Prostate gland (tissue), 2 donors: ENCODE data around the gene PHKB. TPM values are rescaled to one million over a fixed set of nuclear protein-coding genes. Genes with fewer than 3 reads are reported as not detected.

Source experiments
- DNase-seq: peaks from one replicate; pipeline ENCODE4 v3.0.0-alpha.2; 2019; ENCODE audit warnings: low spot score
- H3K27ac ChIP-seq, 2 donors: fragments of 200-600 bp; sonication (generic); 2 replicates each; pipeline ENCODE4 v1.5.1; 2017 to 2019
- H3K27me3 ChIP-seq: fragments of 200-600 bp; sonication (generic); replicated peaks from 2 replicates; pipeline ENCODE4 v1.5.1; 2019; ENCODE audit not compliant: insufficient read depth
- H3K36me3 ChIP-seq, 2 donors: fragments of 200-600 bp; sonication (generic); 1 replicate in 1 of 2; 2 replicates in 1 of 2; pipeline versions ENCODE4 v1.5.1 to v1.8.1; 2017 to 2019
- H3K4me1 ChIP-seq: fragments of 200-600 bp; sonication (generic); replicated peaks from 2 replicates; pipeline ENCODE4 v1.5.1; 2019
- H3K4me3 ChIP-seq, 2 donors: fragments of 200-600 bp; sonication (generic); 2 replicates each; pipeline ENCODE4 v1.5.1; 2017 to 2019
- H3K9me3 ChIP-seq: fragments of 200-600 bp; sonication (generic); 2 replicates; pipeline ENCODE4 v1.5.1; 2017
- POLR2A ChIP-seq: fragments of 450-650 bp; IDR thresholded peaks from one replicate; pipeline ENCODE4 v1.6.1; 2016; ENCODE audit warnings: antibody characterized with exemption, mild to moderate bottlenecking
- POLR2AphosphoS5 ChIP-seq: sonication (generic); formaldehyde crosslinking; IDR thresholded peaks from one replicate; pipeline ENCODE4 v1.6.1; 2017; ENCODE audit warnings: antibody characterized with exemption
- WGBS: methylation state at CpG from one replicate; pipeline ENCODE4 v1.1.5; 2018; 5-methylcytosine and 5-hydroxymethylcytosine counted together
- intact Hi-C: fragments of 100-400 bp; cut with DNase I; formaldehyde crosslinking; loops from one replicate; pipeline ENCODE4 v1.14.2; 2022
- total RNA-seq, 2 donors: library from RNA; depleted of rRNA; stranded (reverse); fragments of >200 nt; gene quantifications; one replicate each; pipeline ENCODE4 v1.1.0, GENCODE V29; 2016
- TF ChIP-seq, protein P1 (sequence below), 4 experiments: fragments of 200-600 bp in 2 of 4; fragments of 450-650 bp in 2 of 4; sonication (generic) in 2 of 4; IDR thresholded peaks; 1 replicate in 3 of 4; 2 replicates in 1 of 4; pipeline ENCODE4 v1.5.1; 2016 to 2019; ENCODE audit warnings: antibody characterized with exemption in 4 of 4, mild to moderate bottlenecking in 2 of 4, moderate library complexity in 2 of 4

Gene PHKB
- total RNA-seq, 2 donors from 2014 or later: 70.1 to 93.7 TPM

GRCh38 chr16:47503936-47504335 lies 42.8 kb downstream of the PHKB start:
- H3K36me3 ChIP-seq: peaks cover 0 to 5% of the 10 kb centered on the region in 2 donors
- H3K27ac ChIP-seq: no peak overlapping the region
- intact Hi-C loops: no loop called here
- no peak overlapping the region for H3K4me3 ChIP-seq
- 91% methylated on average over 1 of the region's 1 CpG for WGBS
- no peak for TF ChIP-seq POLR2A
- H3K9me3 ChIP-seq: no peaks in the 10 kb centered on the region
- no peak for DNase-seq
- no peaks in the 10 kb centered on the region for H3K27me3 ChIP-seq
- H3K4me1 ChIP-seq: no peaks in the 10 kb centered on the region

DNA sequence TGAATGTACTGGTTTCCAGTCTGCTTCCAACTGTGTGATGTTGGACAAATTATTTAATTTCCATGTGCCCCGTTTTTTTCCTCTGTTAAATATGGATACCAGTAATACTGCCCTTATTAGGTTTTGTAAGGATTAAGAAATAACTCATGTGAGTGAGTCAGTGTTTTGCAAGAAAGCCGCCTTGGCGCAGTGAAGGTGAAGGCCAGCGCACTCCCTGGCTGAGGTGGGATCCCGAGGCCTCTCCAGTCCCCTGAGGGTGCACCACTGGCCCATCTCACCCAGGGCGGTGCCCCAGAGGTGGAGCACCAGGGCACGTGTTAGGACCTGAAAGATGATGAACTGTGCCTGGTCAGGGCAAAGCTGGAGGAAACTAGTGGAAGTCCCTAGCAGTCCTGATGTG lies 43.5 kb downstream of the PHKB start:
- intact Hi-C loops: no loop called here
- Histone ChIP-seq H3K36me3 (peaks cover 0 to 5% of the 10 kb centered on the region in 2 donors), H3K4me1 (no peaks in the 10 kb centered on the region), H3K27me3 (no peaks in the 10 kb centered on the region), H3K27ac (no peak overlapping the region), H3K4me3 (no peak overlapping the region), H3K9me3 (no peaks in the 10 kb centered on the region)
- no peak for DNase-seq
- TF ChIP-seq POLR2A: no peak
- no peak for TF ChIP-seq POLR2AphosphoS5
- TF ChIP-seq, protein P1, sequence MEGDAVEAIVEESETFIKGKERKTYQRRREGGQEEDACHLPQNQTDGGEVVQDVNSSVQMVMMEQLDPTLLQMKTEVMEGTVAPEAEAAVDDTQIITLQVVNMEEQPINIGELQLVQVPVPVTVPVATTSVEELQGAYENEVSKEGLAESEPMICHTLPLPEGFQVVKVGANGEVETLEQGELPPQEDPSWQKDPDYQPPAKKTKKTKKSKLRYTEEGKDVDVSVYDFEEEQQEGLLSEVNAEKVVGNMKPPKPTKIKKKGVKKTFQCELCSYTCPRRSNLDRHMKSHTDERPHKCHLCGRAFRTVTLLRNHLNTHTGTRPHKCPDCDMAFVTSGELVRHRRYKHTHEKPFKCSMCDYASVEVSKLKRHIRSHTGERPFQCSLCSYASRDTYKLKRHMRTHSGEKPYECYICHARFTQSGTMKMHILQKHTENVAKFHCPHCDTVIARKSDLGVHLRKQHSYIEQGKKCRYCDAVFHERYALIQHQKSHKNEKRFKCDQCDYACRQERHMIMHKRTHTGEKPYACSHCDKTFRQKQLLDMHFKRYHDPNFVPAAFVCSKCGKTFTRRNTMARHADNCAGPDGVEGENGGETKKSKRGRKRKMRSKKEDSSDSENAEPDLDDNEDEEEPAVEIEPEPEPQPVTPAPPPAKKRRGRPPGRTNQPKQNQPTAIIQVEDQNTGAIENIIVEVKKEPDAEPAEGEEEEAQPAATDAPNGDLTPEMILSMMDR (IDR thresholded peaks at IDR 0.05): no peak
- WGBS: 91% methylated on average over 7 of the region's 7 CpGs

GRCh38 chr16:47506800-47507199 lies 45.7 kb downstream of the PHKB start:
- H3K36me3 ChIP-seq: peaks cover 0 to 5% of the 10 kb centered on the region in 2 donors
- no peak for TF ChIP-seq POLR2A
- no peak for TF ChIP-seq POLR2AphosphoS5
- TF ChIP-seq, protein P1 (IDR thresholded peaks at IDR 0.05): no peak

GRCh38 chr16:47507701-47508100 lies 46.6 kb downstream of the PHKB start:
- Histone ChIP-seq H3K27me3 (no peaks in the 10 kb centered on the region), H3K9me3 (no peaks in the 10 kb centered on the region), H3K36me3 (peaks cover 0 to 5% of the 10 kb centered on the region in 2 donors), H3K27ac (no peak overlapping the region), H3K4me3 (no peak overlapping the region), H3K4me1 (no peaks in the 10 kb centered on the region)
- WGBS: 39% methylated on average over 1 of the region's 1 CpG
- intact Hi-C loops: no loop called here
- DNase-seq: no peak
- no peak for TF ChIP-seq POLR2A
- TF ChIP-seq, protein P1 (IDR thresholded peaks at IDR 0.05): no peak
- TF ChIP-seq POLR2AphosphoS5: no peak

More at GRCh38 chr16:47506800-47507199, 45.7 kb downstream of the PHKB start:
- H3K27me3 ChIP-seq: no peaks in the 10 kb centered on the region
- no peak overlapping the region for H3K27ac ChIP-seq
- H3K9me3 ChIP-seq: no peaks in the 10 kb centered on the region
- WGBS: 83% methylated on average over 2 of the region's 2 CpGs
- no peak overlapping the region for H3K4me3 ChIP-seq
- intact Hi-C loops: no loop called here
- H3K4me1 ChIP-seq: no peaks in the 10 kb centered on the region
- DNase-seq: no peak

GRCh38 chr16:47511882-47512281 lies 50.8 kb downstream of the PHKB start:
- 90% methylated on average over 4 of the region's 4 CpGs for WGBS
- H3K27ac ChIP-seq: no peak overlapping the region
- no peak overlapping the region for H3K4me3 ChIP-seq
- TF ChIP-seq POLR2AphosphoS5 (no peak), POLR2A (no peak)
- TF ChIP-seq, protein P1 (IDR thresholded peaks at IDR 0.05): no peak
- no peaks in the 10 kb centered on the region for H3K4me1 ChIP-seq
- no peaks in the 10 kb centered on the region for H3K36me3 ChIP-seq
- H3K27me3 ChIP-seq: no peaks in the 10 kb centered on the region
- intact Hi-C loops: no loop called here
- no peaks in the 10 kb centered on the region for H3K9me3 ChIP-seq
- DNase-seq: no peak
